Measurements from ENCODE around the gene CTNNBL1. TPM values are rescaled to one million over a fixed set of nuclear protein-coding genes. Genes with fewer than 3 reads are reported as not detected.
A peak's percentile ranks its signal among the peaks of the same experiment; 100 is the strongest.

CTNNBL1 gene
- total RNA-seq, 1 experiment from 2014 or later = 203 TPM

- Histone ChIP-seq H3K4me3 (ENCODE audit: low read depth, low read length) (no peak overlapping the region), H3K27me3 (replicated peaks; ENCODE audit: control insufficient read depth, insufficient read depth, low read length) (no peaks in the 10 kb centered on the region), H3K9me3 (peaks cover 15% of the 10 kb centered on the region), H3K4me1 (peaks cover 21% of the 10 kb centered on the region), H3K36me3 (ENCODE audit: control insufficient read depth, insufficient read depth, low read length) (no peaks in the 10 kb centered on the region)
- ChIA-PET POLR2A (interaction anchor here (0.6 to 0.9 kb wide), 2 partner anchors 10 to 163 kb away, joined by 3 to 5 read pairs; no protein-coding TSS in a partner anchor), CTCF (no interaction called here)
- Mint-ChIP-seq H3K4me3 (ENCODE audit: unreplicated experiment) (no peak overlapping the region), H3K9me3 (ENCODE audit: unreplicated experiment) (peaks cover 8% of the 10 kb centered on the region), H3K36me3 (ENCODE audit: insufficient read depth, unreplicated experiment) (no peaks in the 10 kb centered on the region), H3K27ac (ENCODE audit: unreplicated experiment) (no peak overlapping the region), H3K27me3 (ENCODE audit: insufficient read depth, unreplicated experiment) (no peaks in the 10 kb centered on the region), H3K4me1 (ENCODE audit: low read depth, unreplicated experiment) (peaks cover 25% of the 10 kb centered on the region)
- BruUV-seq (replicated peaks) = no TSS peak
- peak in 1 of 2 experiments; percentile 10 for TF ChIP-seq CTCF (IDR thresholded peaks at IDR 0.05; ENCODE audit: insufficient read depth in 1 of 2, low read depth in 1 of 2, low read length in 1 of 2, severe bottlenecking in 1 of 2, unreplicated experiment in 1 of 2)
- intact Hi-C loops (cut with micrococcal nuclease; ENCODE audit: unreplicated experiment) = no loop called here
- peak in 1 of 2 experiments; percentile 44 for DNase-seq
These were observed 24.6 kb upstream of the CTNNBL1 start for GRCh38 chr20:37669062-37669772.

- no peak overlapping the region for H3K4me3 ChIP-seq (ENCODE audit: low read depth, low read length)
- intact Hi-C loops (cut with micrococcal nuclease; ENCODE audit: unreplicated experiment) = no loop called here
- no peak for DNase-seq
- peaks cover 27% of the 10 kb centered on the region for H3K4me1 ChIP-seq
- no peak for TF ChIP-seq CTCF (IDR thresholded peaks at IDR 0.05; ENCODE audit: insufficient read depth in 1 of 2, low read depth in 1 of 2, low read length in 1 of 2, severe bottlenecking in 1 of 2, unreplicated experiment in 1 of 2)
- no peak overlapping the region for H3K4me3 Mint-ChIP-seq (ENCODE audit: unreplicated experiment)
- H3K9me3 ChIP-seq = peaks cover 10% of the 10 kb centered on the region
- no TSS peak for BruUV-seq (replicated peaks)
- peaks cover 2% of the 10 kb centered on the region for H3K9me3 Mint-ChIP-seq (ENCODE audit: unreplicated experiment)
- no peak overlapping the region for H3K27ac Mint-ChIP-seq (ENCODE audit: unreplicated experiment)
- H3K4me1 Mint-ChIP-seq (ENCODE audit: low read depth, unreplicated experiment) = peaks cover 25% of the 10 kb centered on the region
- H3K36me3 Mint-ChIP-seq (ENCODE audit: insufficient read depth, unreplicated experiment) = no peaks in the 10 kb centered on the region
- ChIA-PET CTCF (no interaction called here), POLR2A (interaction anchor here (0.9 kb wide), 1 partner anchor 164 kb away, joined by 3 read pairs; no protein-coding TSS in a partner anchor)
- no peaks in the 10 kb centered on the region for H3K27me3 ChIP-seq (replicated peaks; ENCODE audit: control insufficient read depth, insufficient read depth, low read length)
- H3K36me3 ChIP-seq (ENCODE audit: control insufficient read depth, insufficient read depth, low read length) = no peaks in the 10 kb centered on the region
- H3K27me3 Mint-ChIP-seq (ENCODE audit: insufficient read depth, unreplicated experiment) = no peaks in the 10 kb centered on the region
These were observed 24.0 kb upstream of the CTNNBL1 start for GRCh38 chr20:37669773-37670236.

GRCh38 chr20:37670351-37670791, 23.5 kb upstream of the CTNNBL1 start:
- H3K36me3 Mint-ChIP-seq (ENCODE audit: insufficient read depth, unreplicated experiment) = no peaks in the 10 kb centered on the region
- no peak overlapping the region for H3K4me3 ChIP-seq (ENCODE audit: low read depth, low read length)
- H3K4me1 ChIP-seq = peaks cover 27% of the 10 kb centered on the region
- no TSS peak for BruUV-seq (replicated peaks)
- ChIA-PET POLR2A (interaction anchor here (0.9 kb wide), 1 partner anchor 164 kb away, joined by 3 read pairs; no protein-coding TSS in a partner anchor), CTCF (no interaction called here)
- H3K9me3 Mint-ChIP-seq (ENCODE audit: unreplicated experiment) = no peaks in the 10 kb centered on the region
- peaks cover 25% of the 10 kb centered on the region for H3K4me1 Mint-ChIP-seq (ENCODE audit: low read depth, unreplicated experiment)
- intact Hi-C loops (cut with micrococcal nuclease; ENCODE audit: unreplicated experiment) = no loop called here
- H3K27me3 Mint-ChIP-seq (ENCODE audit: insufficient read depth, unreplicated experiment) = no peaks in the 10 kb centered on the region
- H3K27me3 ChIP-seq (replicated peaks; ENCODE audit: control insufficient read depth, insufficient read depth, low read length) = no peaks in the 10 kb centered on the region
- no peak overlapping the region for H3K27ac Mint-ChIP-seq (ENCODE audit: unreplicated experiment)
- no peaks in the 10 kb centered on the region for H3K36me3 ChIP-seq (ENCODE audit: control insufficient read depth, insufficient read depth, low read length)
- H3K9me3 ChIP-seq = peaks cover 4% of the 10 kb centered on the region
- TF ChIP-seq CTCF (IDR thresholded peaks at IDR 0.05; ENCODE audit: insufficient read depth in 1 of 2, low read depth in 1 of 2, low read length in 1 of 2, severe bottlenecking in 1 of 2, unreplicated experiment in 1 of 2) = no peak
- DNase-seq = no peak
- H3K4me3 Mint-ChIP-seq (ENCODE audit: unreplicated experiment) = no peak overlapping the region
